Left cardiac atrium (tissue), 4 donors: ENCODE results near the gene SEMA3D. TPM values are rescaled to one million over a fixed set of nuclear protein-coding genes. Genes with fewer than 3 reads are reported as not detected.

Source experiments
- ATAC-seq, 2 donors: fragments of 200-7000 bp; cut with Tn5 transposase; one replicate each; pipeline ENCODE4 v1.9.1; 2020; ENCODE audit warnings: mild to moderate bottlenecking in 2 of 2, moderate library complexity in 2 of 2
- DNase-seq: peaks from one replicate; pipeline ENCODE4 v3.0.0-alpha.2; 2020
- intact Hi-C, 2 donors: fragments of 100-400 bp; cut with DNase I; formaldehyde crosslinking; loops; one replicate each; pipeline versions ENCODE4 v1.14.1 to v1.15.1; 2022 to 2023
- total RNA-seq, 2 donors: library from RNA; stranded (reverse); fragmentation: NEBNext Ultra II Directional; extraction: Animal tissue kit (Norgen Biotek cat#: 25700); gene quantifications; one replicate each; pipeline ENCODE4 v1.2.1, GENCODE V29; 2021
- donor health status: DM: no; HTN: yes; CAD: no.
- donor health status: DM: no; HTN: yes; CAD: no; lungs with severe emphysema.
- donor health status: DM: yes; HTN: yes; CAD: no.
- donor health status: Dilated cardiomyopathy.

The SEMA3D gene
- total RNA-seq, 2 donors from 2014 or later, result 1.1 to 1.7 TPM

- intact Hi-C loops, result no loop called here
- ATAC-seq (peak; percentile 64 to 71), DNase-seq (peak; percentile 57)
Measured at GRCh38 chr7:85185424-85186082, 1.3 kb downstream of the SEMA3D start.

GRCh38 chr7:85184599-85185423 lies 2.0 kb downstream of the SEMA3D start:
- ATAC-seq, result peak in 1 of 2 donors; percentile 34
- peak; percentile 40 for DNase-seq

GRCh38 chr7:85183296-85183695 lies 3.6 kb downstream of the SEMA3D start:
- DNase-seq (no peak), ATAC-seq (no peak)
- intact Hi-C loops, result no loop called here

More at GRCh38 chr7:85184599-85185423, 2.0 kb downstream of the SEMA3D start:
- intact Hi-C loops, result no loop called here

- DNase-seq (no peak), ATAC-seq (no peak)
- intact Hi-C loops, result no loop called here
Measured at GRCh38 chr7:85178531-85179298, 8.1 kb downstream of the SEMA3D start.

- ATAC-seq (no peak), DNase-seq (no peak)
- intact Hi-C loops, result no loop called here
Measured at GRCh38 chr7:85177316-85177715, 9.5 kb downstream of the SEMA3D start.

- no peak for ATAC-seq
- no peak for DNase-seq
- intact Hi-C loops, result no loop called here
Measured at GRCh38 chr7:85176197-85176596, 10.7 kb downstream of the SEMA3D start.

- DNase-seq (no peak), ATAC-seq (no peak)
- intact Hi-C loops, result no loop called here
Measured at GRCh38 chr7:85175217-85175616, 11.6 kb downstream of the SEMA3D start.

GRCh38 chr7:85172530-85172941 lies 14.3 kb downstream of the SEMA3D start:
- no peak for DNase-seq
- peak; percentile 65 to 67 for ATAC-seq
- intact Hi-C loops, result no loop called here

- no peak for ATAC-seq
- no peak for DNase-seq
- intact Hi-C loops, result no loop called here
Measured at GRCh38 chr7:85167636-85168035, 19.2 kb downstream of the SEMA3D start.

GRCh38 chr7:85165263-85165662 lies 21.6 kb downstream of the SEMA3D start:
- no peak for ATAC-seq
- intact Hi-C loops, result no loop called here
- DNase-seq, result no peak

- DNase-seq (no peak), ATAC-seq (no peak)
- intact Hi-C loops, result no loop called here
Measured at GRCh38 chr7:85164376-85164775, 22.5 kb downstream of the SEMA3D start.

GRCh38 chr7:85162721-85163120 lies 24.1 kb downstream of the SEMA3D start:
- no peak for ATAC-seq
- intact Hi-C loops, result no loop called here
- no peak for DNase-seq

- DNase-seq (no peak), ATAC-seq (no peak)
- intact Hi-C loops, result no loop called here
Measured at GRCh38 chr7:85160223-85160622, 26.6 kb downstream of the SEMA3D start.

- no peak for DNase-seq
- no peak for ATAC-seq
- intact Hi-C loops, result no loop called here
Measured at GRCh38 chr7:85159003-85159402, 27.9 kb downstream of the SEMA3D start.

- no peak for ATAC-seq
- intact Hi-C loops, result no loop called here
- no peak for DNase-seq
Measured at GRCh38 chr7:85156661-85157208, 30.1 kb downstream of the SEMA3D start.

- intact Hi-C loops, result no loop called here
- ATAC-seq (no peak), DNase-seq (no peak)
Measured at GRCh38 chr7:85154282-85154937, 32.4 kb downstream of the SEMA3D start.

- ATAC-seq, result no peak
- DNase-seq, result no peak
- intact Hi-C loops, result no loop called here
Measured at GRCh38 chr7:85153715-85154114, 33.1 kb downstream of the SEMA3D start.

- ATAC-seq (no peak), DNase-seq (no peak)
- intact Hi-C loops, result no loop called here
Measured at GRCh38 chr7:85150624-85151023, 36.2 kb downstream of the SEMA3D start.

GRCh38 chr7:85144771-85145170 lies 42.1 kb downstream of the SEMA3D start:
- no peak for DNase-seq
- intact Hi-C loops, result no loop called here
- no peak for ATAC-seq
